ENCODE results near the gene CYTH4.

DNA sequence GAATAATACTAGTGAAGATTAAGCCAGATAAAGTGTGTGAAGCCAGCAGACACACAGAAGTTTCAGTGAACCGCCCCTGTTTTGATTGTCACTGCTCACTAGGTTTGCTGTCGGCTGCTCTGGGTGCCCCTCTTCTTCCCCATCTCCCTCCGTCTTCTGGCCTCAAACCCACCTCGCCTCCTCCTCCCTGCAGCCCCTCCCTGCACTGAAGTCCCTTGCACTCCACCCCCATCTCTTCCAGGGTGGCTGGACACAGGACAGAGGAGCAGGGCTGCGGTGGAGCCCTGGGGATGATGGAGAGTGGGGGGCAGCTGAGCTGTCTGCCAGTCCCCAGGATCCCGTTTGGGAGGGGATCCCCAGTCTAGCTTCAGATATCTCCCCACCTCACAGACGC lies 53.5 kb downstream of the CYTH4 start:
- no peak for TF ChIP-seq CTCF (IDR thresholded peaks at IDR 0.05)
- no peak for TF ChIP-seq CHD4 (IDR thresholded peaks at IDR 0.05; ENCODE audit: borderline replicate concordance)
- TF ChIP-seq RAD21 (conservative IDR thresholded peaks at IDR 0.05 in 1 of 2, IDR thresholded peaks at IDR 0.05 in 1 of 2) = no peak
- no peak for TF ChIP-seq BHLHE40 (IDR thresholded peaks at IDR 0.05; ENCODE audit: low read depth, low read length)
- no peak for TF ChIP-seq ZNF302 (CRISPR knock-in tag; IDR thresholded peaks at IDR 0.05)
- TF ChIP-seq RCOR1 (IDR thresholded peaks at IDR 0.05; ENCODE audit: low read depth, low read length) = no peak
- no peak for TF ChIP-seq ZFP36 (IDR thresholded peaks at IDR 0.05; ENCODE audit: borderline replicate concordance, partially characterized antibody)
- no peak for TF ChIP-seq RNF2 (IDR thresholded peaks at IDR 0.05; ENCODE audit: borderline replicate concordance, low read depth)
- no peak for TF ChIP-seq SMC3 (IDR thresholded peaks at IDR 0.05)
